Measurements from ENCODE around the gene CHCHD6. TPM values are rescaled to one million over a fixed set of nuclear protein-coding genes. Genes with fewer than 3 reads are reported as not detected.

The CHCHD6 gene
- total RNA-seq, 4 donors from 2014 or later = 7.5 to 21.9 (median 16.3) TPM

DNA sequence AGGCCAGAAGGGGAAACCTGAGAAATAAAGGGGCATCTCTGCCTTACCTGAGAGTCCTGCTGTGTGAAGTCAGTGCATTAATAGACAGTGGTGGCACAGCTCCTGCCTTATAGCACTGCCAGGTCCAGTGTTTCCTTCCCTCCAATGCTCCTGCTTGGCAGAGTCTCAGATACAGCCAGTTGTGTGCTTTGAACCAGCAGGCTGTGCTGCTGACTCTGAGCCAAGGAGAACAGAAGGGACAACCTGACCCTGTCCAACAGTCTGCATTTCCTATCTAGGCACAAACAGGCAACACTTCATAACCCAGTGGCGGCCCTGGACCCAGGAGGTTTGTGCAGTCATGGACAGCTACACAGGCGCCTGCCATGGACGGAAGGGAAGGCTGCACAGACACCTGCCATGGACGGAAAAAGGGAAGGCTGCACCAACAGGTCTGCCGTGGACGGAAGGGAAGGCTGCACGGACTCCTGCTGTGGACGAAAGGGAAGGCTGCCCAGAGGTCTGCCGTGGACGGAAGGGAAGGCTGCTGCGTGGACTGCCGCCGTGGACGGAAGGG is 245.0 kb downstream of the CHCHD6 start:
- no peak for DNase-seq
- Histone ChIP-seq H3K36me3 (peaks cover 0 to 8% (median 0%) of the 10 kb centered on the region in 3 donors), H3K27ac (no peak overlapping the region), H3K4me1 (no peaks in the 10 kb centered on the region), H3K9me3 (no peaks in the 10 kb centered on the region), H3K27me3 (no peaks in the 10 kb centered on the region), H3K4me3 (no peak overlapping the region)
- TF ChIP-seq POLR2A (IDR thresholded peaks at IDR 0.05) = no peak
- TF ChIP-seq, protein P1, sequence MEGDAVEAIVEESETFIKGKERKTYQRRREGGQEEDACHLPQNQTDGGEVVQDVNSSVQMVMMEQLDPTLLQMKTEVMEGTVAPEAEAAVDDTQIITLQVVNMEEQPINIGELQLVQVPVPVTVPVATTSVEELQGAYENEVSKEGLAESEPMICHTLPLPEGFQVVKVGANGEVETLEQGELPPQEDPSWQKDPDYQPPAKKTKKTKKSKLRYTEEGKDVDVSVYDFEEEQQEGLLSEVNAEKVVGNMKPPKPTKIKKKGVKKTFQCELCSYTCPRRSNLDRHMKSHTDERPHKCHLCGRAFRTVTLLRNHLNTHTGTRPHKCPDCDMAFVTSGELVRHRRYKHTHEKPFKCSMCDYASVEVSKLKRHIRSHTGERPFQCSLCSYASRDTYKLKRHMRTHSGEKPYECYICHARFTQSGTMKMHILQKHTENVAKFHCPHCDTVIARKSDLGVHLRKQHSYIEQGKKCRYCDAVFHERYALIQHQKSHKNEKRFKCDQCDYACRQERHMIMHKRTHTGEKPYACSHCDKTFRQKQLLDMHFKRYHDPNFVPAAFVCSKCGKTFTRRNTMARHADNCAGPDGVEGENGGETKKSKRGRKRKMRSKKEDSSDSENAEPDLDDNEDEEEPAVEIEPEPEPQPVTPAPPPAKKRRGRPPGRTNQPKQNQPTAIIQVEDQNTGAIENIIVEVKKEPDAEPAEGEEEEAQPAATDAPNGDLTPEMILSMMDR (IDR thresholded peaks at IDR 0.05) = no peak
- WGBS, 2 donors = 91 to 97% methylated on average over 7 to 13 of the region's 14 CpGs
- intact Hi-C loops (cut with DNase I) = no loop called here

DNA sequence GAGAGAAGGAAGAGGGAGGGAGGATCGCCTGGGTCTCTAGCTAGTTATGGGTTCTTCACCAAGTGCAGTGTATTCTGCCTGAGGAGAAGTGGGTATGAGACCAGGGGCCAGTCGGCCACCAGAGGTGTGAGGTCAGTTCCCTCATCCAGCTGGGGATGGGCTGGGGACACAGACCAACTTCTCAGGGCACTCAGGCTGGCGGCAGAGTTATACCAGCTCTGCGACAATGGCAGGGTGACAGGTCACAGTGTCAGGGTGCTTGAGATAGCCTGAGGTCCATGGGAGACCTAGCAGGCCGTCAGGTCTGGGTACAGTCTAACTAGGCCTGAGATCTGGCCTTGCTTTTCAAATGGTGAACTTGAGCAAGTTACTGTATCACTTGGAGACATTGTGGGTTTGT is 247.5 kb downstream of the CHCHD6 start:
- no peak overlapping the region for H3K27ac ChIP-seq
- no peaks in the 10 kb centered on the region for H3K9me3 ChIP-seq
- H3K27me3 ChIP-seq = no peaks in the 10 kb centered on the region
- H3K4me3 ChIP-seq = no peak overlapping the region
- intact Hi-C loops (cut with DNase I) = no loop called here
- TF ChIP-seq POLR2A (IDR thresholded peaks at IDR 0.05) = no peak
- TF ChIP-seq, protein P1 (IDR thresholded peaks at IDR 0.05) = no peak
- DNase-seq = no peak
- WGBS, 2 donors = 94% methylated on average over 2 to 4 of the region's 5 CpGs
- peaks cover 0 to 7% (median 2%) of the 10 kb centered on the region in 3 donors for H3K4me1 ChIP-seq
- peaks cover 0 to 8% (median 0%) of the 10 kb centered on the region in 3 donors for H3K36me3 ChIP-seq

DNA sequence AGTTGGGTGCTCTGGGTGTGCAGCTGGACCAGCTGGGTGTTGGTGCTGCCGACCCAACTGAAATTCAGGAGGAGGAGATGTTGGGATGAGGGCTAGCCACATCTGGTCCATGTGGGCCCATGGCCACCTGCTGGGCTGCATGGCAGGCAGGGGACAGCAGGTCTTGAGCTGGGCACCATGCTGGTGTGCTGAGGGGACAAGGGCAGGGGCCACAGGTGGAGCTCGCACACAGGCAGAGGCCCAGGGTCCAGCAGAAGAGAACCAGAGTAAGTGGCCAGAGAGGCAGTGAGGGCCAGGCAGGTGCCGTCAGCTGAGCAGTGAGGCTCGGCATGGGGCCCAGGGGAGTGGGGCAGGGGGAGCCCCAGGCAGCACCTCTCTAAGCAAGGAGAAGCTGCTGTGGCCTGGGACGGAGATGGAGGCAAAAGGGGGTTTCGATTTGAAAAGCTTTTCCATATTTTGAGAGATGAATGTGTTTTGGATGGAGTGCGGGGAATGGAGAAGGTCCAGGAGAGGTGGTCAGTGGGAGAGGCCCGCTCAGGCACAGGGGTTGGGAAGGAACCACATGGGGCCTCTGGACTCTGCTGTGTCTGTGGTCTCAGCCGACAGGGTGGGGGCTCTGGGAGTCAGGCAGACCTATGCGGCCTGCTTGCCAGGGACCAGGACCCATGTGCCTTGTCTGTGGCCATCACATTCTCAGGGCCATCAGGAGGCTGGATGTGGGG is 248.4 kb downstream of the CHCHD6 start:
- no peak for DNase-seq
- H3K4me1 ChIP-seq = peaks cover 5 to 15% (median 11%) of the 10 kb centered on the region in 3 donors
- 91% methylated on average over 6 to 10 of the region's 10 CpGs for WGBS, 2 donors
- no peak overlapping the region for H3K4me3 ChIP-seq
- H3K27ac ChIP-seq = no peak overlapping the region
- intact Hi-C loops (cut with DNase I) = no loop called here
- TF ChIP-seq, protein P1 (IDR thresholded peaks at IDR 0.05) = no peak
- TF ChIP-seq POLR2A (IDR thresholded peaks at IDR 0.05) = no peak
- H3K9me3 ChIP-seq = no peaks in the 10 kb centered on the region
- H3K27me3 ChIP-seq = no peaks in the 10 kb centered on the region
- peaks cover 0 to 8% (median 0%) of the 10 kb centered on the region in 3 donors for H3K36me3 ChIP-seq

DNA sequence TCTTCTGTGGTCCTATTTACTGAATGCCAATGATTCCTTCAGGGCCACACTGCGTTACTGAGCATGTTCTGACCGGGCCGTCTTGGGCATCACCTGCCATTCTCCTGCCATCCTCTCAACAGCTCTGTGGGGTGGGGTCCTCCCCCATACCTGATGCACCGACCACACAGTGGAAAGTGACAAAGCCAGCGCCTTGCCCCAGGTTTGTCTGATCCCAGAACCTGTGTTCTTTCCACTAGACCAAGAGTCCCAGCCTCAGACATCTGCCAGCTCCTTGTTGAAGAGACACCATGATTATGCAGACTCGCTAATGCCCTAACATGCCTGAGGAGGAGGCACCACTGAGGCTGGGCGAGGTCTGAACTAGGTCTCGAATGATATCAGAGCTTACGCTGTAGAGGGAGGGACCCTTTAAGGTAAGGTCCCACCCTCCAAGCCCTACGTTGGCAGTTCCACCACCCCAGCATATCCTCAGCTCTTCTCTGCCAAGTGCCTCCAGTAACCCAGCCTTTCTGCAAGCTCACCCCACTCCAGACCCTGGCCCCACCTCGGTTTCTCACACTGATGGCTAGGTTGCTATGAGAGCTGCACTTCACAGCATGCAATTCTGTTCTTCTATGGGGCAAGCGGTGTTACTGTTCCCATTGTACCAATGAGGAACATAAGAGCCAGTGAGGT is 249.1 kb downstream of the CHCHD6 start:
- no peak for DNase-seq
- TF ChIP-seq, protein P1 (IDR thresholded peaks at IDR 0.05) = no peak
- TF ChIP-seq POLR2A (IDR thresholded peaks at IDR 0.05) = no peak

More for the DNA sequence above, 249.1 kb downstream of the CHCHD6 start:
- peaks cover 8 to 22% (median 15%) of the 10 kb centered on the region in 3 donors for H3K4me1 ChIP-seq
- no peak overlapping the region for H3K4me3 ChIP-seq
- no peaks in the 10 kb centered on the region for H3K27me3 ChIP-seq
- H3K9me3 ChIP-seq = no peaks in the 10 kb centered on the region
- intact Hi-C loops (cut with DNase I) = no loop called here
- no peak overlapping the region for H3K27ac ChIP-seq
- WGBS, 2 donors = 87 to 93% methylated on average over 6 to 8 of the region's 12 CpGs
- peaks cover 0 to 8% (median 0%) of the 10 kb centered on the region in 3 donors for H3K36me3 ChIP-seq
